Trophoblast cell (in vitro differentiated cells and primary cell): ENCODE measurements around the gene TESMIN.

Source experiments
- DNase-seq, 2 donors: peaks; one replicate each; pipeline ENCODE4 v3.0.0-alpha.2; 2016
- H2AFZ ChIP-seq: 2 replicates; pipeline ENCODE4 v1.6.1; 2013; ENCODE audit warnings: low read length, moderate library complexity, mild to moderate bottlenecking; ENCODE audit not compliant: insufficient read depth, poor library complexity
- H2AK5ac ChIP-seq: 2 replicates; pipeline ENCODE4 v1.6.1; 2013; ENCODE audit warnings: mild to moderate bottlenecking, low read length
- H2BK120ac ChIP-seq: 2 replicates; pipeline ENCODE4 v1.6.1; 2013; ENCODE audit warnings: low read length, mild to moderate bottlenecking, moderate library complexity; ENCODE audit not compliant: insufficient read depth, poor library complexity
- H2BK12ac ChIP-seq: 2 replicates; pipeline ENCODE4 v1.6.1; 2013; ENCODE audit warnings: mild to moderate bottlenecking, low read length, moderate library complexity
- H2BK5ac ChIP-seq: 2 replicates; pipeline ENCODE4 v1.6.1; 2013; ENCODE audit warnings: low read length, low read depth, moderate library complexity, mild to moderate bottlenecking; ENCODE audit not compliant: poor library complexity
- H3K14ac ChIP-seq: 2 replicates; pipeline ENCODE4 v1.6.1; 2013; ENCODE audit warnings: mild to moderate bottlenecking, low read length
- H3K18ac ChIP-seq: 2 replicates; pipeline ENCODE4 v1.6.1; 2013; ENCODE audit warnings: mild to moderate bottlenecking, low read length
- H3K23ac ChIP-seq: 2 replicates; pipeline ENCODE4 v1.6.1; 2013; ENCODE audit warnings: low read length
- H3K27ac ChIP-seq: 2 replicates; pipeline ENCODE4 v1.5.1; 2013; ENCODE audit warnings: low read depth, mild to moderate bottlenecking, inconsistent platforms, low read length, moderate library complexity
- H3K27me3 ChIP-seq: 2 replicates; pipeline ENCODE4 v1.6.1; 2013; ENCODE audit warnings: inconsistent platforms, mild to moderate bottlenecking, low read length, moderate library complexity; ENCODE audit not compliant: insufficient read depth
- H3K36me3 ChIP-seq, 2 experiments: 1 replicate in 1 of 2; 2 replicates in 1 of 2; pipeline ENCODE4 v1.6.1; 2013; ENCODE audit warnings: low read length in 2 of 2, mild to moderate bottlenecking in 2 of 2, moderate library complexity in 1 of 2; ENCODE audit not compliant: insufficient read depth in 2 of 2, control insufficient read depth in 1 of 2
- H3K4ac ChIP-seq: 2 replicates; pipeline ENCODE4 v1.6.1; 2013; ENCODE audit warnings: low read depth, mild to moderate bottlenecking, low read length, moderate library complexity
- H3K4me1 ChIP-seq, 2 experiments: 1 replicate in 1 of 2; 2 replicates in 1 of 2; pipeline ENCODE4 v1.6.1; 2013; ENCODE audit warnings: low read length in 2 of 2, mild to moderate bottlenecking in 2 of 2, moderate library complexity in 1 of 2; ENCODE audit not compliant: insufficient read depth in 2 of 2, control insufficient read depth in 1 of 2
- H3K4me2 ChIP-seq: 2 replicates; pipeline ENCODE4 v1.6.1; 2013; ENCODE audit warnings: inconsistent platforms, mild to moderate bottlenecking, low read length, moderate library complexity
- H3K4me3 ChIP-seq: 2 replicates; pipeline ENCODE4 v1.5.1; 2013; ENCODE audit warnings: mild to moderate bottlenecking, low read depth, low read length, inconsistent platforms
- H3K79me1 ChIP-seq: one replicate; pipeline ENCODE4 v1.6.1; 2013; ENCODE audit warnings: low read length
- H3K79me2 ChIP-seq: 2 replicates; pipeline ENCODE4 v1.6.1; 2013; ENCODE audit warnings: low read length, mild to moderate bottlenecking; ENCODE audit not compliant: control insufficient read depth, insufficient read depth, poor library complexity
- H3K9ac ChIP-seq: 2 replicates; pipeline ENCODE4 v1.6.1; 2013; ENCODE audit warnings: mild to moderate bottlenecking, low read length
- H3K9me3 ChIP-seq: 2 replicates; pipeline ENCODE4 v1.6.1; 2013; ENCODE audit warnings: low read depth, mild to moderate bottlenecking, control low read depth, inconsistent platforms, low read length; ENCODE audit not compliant: insufficient read depth
- H4K12ac ChIP-seq: 2 replicates; pipeline ENCODE4 v1.6.1; 2013; ENCODE audit warnings: low read depth, mild to moderate bottlenecking, low read length, moderate library complexity
- H4K8ac ChIP-seq: 2 replicates; pipeline ENCODE4 v1.6.1; 2013; ENCODE audit warnings: low read depth, mild to moderate bottlenecking, low read length, moderate library complexity
- H4K91ac ChIP-seq: one replicate; pipeline ENCODE4 v1.6.1; 2013; ENCODE audit warnings: low read depth, mild to moderate bottlenecking, low read length, moderate library complexity
- WGBS: extraction: QIAGEN DNeasy Blood & Tissue Kit; methylation state at CpG from one replicate; pipeline ENCODE4 v1.1.7; 2013; ENCODE audit warnings: missing lambda C conversion rate; ENCODE audit not compliant: insufficient read length, insufficient coverage; ENCODE audit errors: extremely low coverage; 5-methylcytosine and 5-hydroxymethylcytosine counted together

The TESMIN gene

DNA sequence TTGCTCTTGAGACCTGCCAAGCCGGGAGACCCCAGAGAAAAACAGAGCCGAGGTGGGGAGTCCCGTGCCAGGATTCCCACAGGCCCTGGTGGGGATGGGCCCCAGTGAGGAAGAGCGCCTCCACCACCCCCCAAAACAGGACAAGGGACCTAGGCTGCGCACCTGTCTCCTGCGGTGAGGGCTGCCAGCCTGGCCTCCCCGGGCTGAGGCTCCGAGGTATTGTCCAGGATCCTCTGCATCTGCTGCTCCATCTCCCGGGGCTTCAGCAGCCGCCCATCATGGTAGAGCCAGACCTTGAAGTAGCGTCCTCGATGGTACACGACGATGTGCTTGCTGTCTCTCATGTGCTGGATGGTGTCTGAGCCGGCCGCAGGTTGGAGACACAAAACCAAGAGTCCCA is 33.3 kb upstream of the TESMIN start:
- Histone ChIP-seq H2BK120ac (no peak overlapping the region), H3K18ac (no peak overlapping the region), H3K14ac (no peak overlapping the region), H3K36me3 (no peaks in the 10 kb centered on the region), H3K79me1 (no peaks in the 10 kb centered on the region), H3K27ac (no peak overlapping the region), H3K4me3 (no peak overlapping the region), H3K4me1 (no peaks in the 10 kb centered on the region), H2AK5ac (no peak overlapping the region), H2AFZ (no peak overlapping the region), H3K79me2 (no peaks in the 10 kb centered on the region), H3K9me3 (no peaks in the 10 kb centered on the region), H4K12ac (no peak overlapping the region), H4K91ac (no peak overlapping the region), H3K9ac (no peak overlapping the region), H3K27me3 (no peaks in the 10 kb centered on the region), H3K4me2 (no peak overlapping the region), H2BK12ac (no peak overlapping the region), H4K8ac (no peak overlapping the region), H3K23ac (no peak overlapping the region), H2BK5ac (no peak overlapping the region), H3K4ac (no peak overlapping the region)
- WGBS = no CpG with 5 or more reads among the region's 16 CpGs
- no peak for DNase-seq

DNA sequence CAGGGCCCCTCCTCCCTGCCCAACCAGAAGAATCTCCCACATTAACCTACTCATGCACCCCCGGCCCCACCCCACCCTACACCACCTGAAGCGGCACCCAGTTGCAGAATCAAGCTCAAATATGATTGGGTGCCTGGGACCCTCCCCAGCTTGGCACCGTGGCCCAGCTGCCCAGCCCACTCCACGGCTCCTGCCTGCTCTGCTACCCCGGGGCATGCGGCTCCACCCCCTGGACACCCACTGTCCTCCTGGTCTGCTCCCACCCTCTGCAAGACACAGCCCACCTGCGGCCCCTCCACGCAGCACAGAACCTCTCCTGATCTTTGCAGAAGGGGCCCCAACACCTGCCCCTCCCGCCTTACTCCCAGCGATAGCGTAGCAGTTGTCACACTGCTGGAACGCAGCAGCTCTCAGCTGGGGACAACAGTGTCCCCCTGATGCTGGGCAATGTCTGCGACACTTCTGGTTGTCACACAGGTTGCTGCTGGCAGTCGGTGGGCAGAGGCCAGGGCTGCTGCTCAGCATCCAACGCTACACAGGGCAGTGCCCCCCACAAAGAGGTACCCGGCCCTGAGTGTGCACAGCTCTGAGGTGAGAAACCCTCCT is 32.0 kb upstream of the TESMIN start:
- Histone ChIP-seq H3K23ac (no peak overlapping the region), H3K4me3 (no peak overlapping the region), H4K12ac (no peak overlapping the region), H3K9me3 (no peaks in the 10 kb centered on the region), H3K36me3 (no peaks in the 10 kb centered on the region), H2BK120ac (no peak overlapping the region), H3K27me3 (no peaks in the 10 kb centered on the region), H3K4me2 (no peak overlapping the region), H2AK5ac (no peak overlapping the region), H2AFZ (no peak overlapping the region), H4K91ac (no peak overlapping the region), H3K18ac (no peak overlapping the region), H3K27ac (no peak overlapping the region), H3K79me2 (no peaks in the 10 kb centered on the region), H3K4me1 (no peaks in the 10 kb centered on the region), H3K14ac (no peak overlapping the region), H2BK5ac (no peak overlapping the region), H4K8ac (no peak overlapping the region), H3K79me1 (no peaks in the 10 kb centered on the region), H2BK12ac (no peak overlapping the region), H3K4ac (no peak overlapping the region), H3K9ac (no peak overlapping the region)
- DNase-seq = no peak
- WGBS = no CpG with 5 or more reads among the region's 16 CpGs

DNA sequence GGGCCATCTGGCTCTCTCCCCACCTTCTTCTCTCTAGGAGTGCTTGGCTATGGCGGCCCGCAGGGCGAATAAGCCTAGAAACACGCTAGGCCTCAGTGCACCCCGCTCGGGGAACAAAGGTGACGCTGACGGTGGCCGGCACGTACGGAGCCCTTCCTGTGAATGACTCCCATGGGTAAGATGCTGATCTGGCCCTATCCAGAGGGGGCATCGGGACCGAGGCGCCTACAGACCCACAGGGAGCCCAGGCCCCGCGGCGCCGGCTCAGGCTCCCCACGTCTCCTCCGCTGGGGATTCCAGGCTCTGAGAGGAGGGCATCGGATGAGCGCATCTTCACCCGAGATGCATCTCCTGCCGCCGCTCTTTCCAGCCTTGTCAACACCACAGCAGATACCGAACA is 31.4 kb upstream of the TESMIN start:
- Histone ChIP-seq H2BK5ac (no peak overlapping the region), H3K27ac (no peak overlapping the region), H2AFZ (no peak overlapping the region), H4K12ac (no peak overlapping the region), H3K18ac (no peak overlapping the region), H3K27me3 (no peaks in the 10 kb centered on the region), H4K91ac (no peak overlapping the region), H3K9ac (no peak overlapping the region), H2BK12ac (no peak overlapping the region), H3K4me3 (no peak overlapping the region), H3K14ac (no peak overlapping the region), H3K4me2 (no peak overlapping the region), H3K23ac (no peak overlapping the region), H3K4me1 (no peaks in the 10 kb centered on the region), H3K4ac (no peak overlapping the region), H3K9me3 (no peaks in the 10 kb centered on the region), H2AK5ac (no peak overlapping the region), H2BK120ac (no peak overlapping the region), H3K36me3 (no peaks in the 10 kb centered on the region), H4K8ac (no peak overlapping the region), H3K79me1 (no peaks in the 10 kb centered on the region), H3K79me2 (no peaks in the 10 kb centered on the region)
- no peak for DNase-seq
- WGBS = no CpG with 5 or more reads among the region's 26 CpGs

DNA sequence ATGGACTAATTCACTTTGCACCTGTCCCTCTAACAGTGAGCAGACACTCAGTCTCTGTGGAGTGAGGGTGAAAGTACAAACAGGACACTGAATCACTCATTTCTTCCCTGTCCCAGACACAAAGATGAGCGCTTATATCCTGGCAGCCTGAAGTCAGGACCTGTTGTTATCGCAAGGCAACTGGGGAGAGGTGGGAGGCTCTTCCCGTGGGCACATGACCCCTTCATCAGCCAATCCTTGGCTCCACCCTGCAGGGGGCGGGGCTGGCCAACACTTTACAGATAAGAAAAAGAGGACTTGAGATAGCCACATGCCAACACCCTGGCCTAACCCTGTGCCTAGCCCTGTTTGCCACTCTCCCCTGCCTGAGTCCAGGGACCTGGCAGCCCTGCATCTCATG is 29.5 kb upstream of the TESMIN start:
- Histone ChIP-seq H3K9me3 (peaks cover 3% of the 10 kb centered on the region), H2AFZ (no peak overlapping the region), H3K27ac (no peak overlapping the region), H2BK5ac (no peak overlapping the region), H2BK12ac (no peak overlapping the region), H3K79me2 (no peaks in the 10 kb centered on the region), H3K18ac (no peak overlapping the region), H3K4me1 (peaks cover 3 to 6% of the 10 kb centered on the region in 2 experiments), H3K23ac (no peak overlapping the region), H3K4me2 (no peak overlapping the region), H4K91ac (no peak overlapping the region), H3K79me1 (no peaks in the 10 kb centered on the region), H2BK120ac (no peak overlapping the region), H2AK5ac (no peak overlapping the region), H3K27me3 (no peaks in the 10 kb centered on the region), H3K14ac (no peak overlapping the region), H3K4ac (no peak overlapping the region), H3K36me3 (no peaks in the 10 kb centered on the region), H3K9ac (no peak overlapping the region), H3K4me3 (no peak overlapping the region), H4K12ac (no peak overlapping the region), H4K8ac (no peak overlapping the region)
- WGBS = no CpG with 5 or more reads among the region's 4 CpGs
- no peak for DNase-seq
